Liver (tissue), 9 donors: ENCODE results near the gene SMOC2. TPM values are rescaled to one million over a fixed set of nuclear protein-coding genes. Genes with fewer than 3 reads are reported as not detected.

Experiments used
- DNase-seq: peaks from one replicate; pipeline ENCODE4 v3.0.0-alpha.2; 2017; ENCODE audit warnings: low spot score
- H3K27ac ChIP-seq, 2 donors: one replicate each; pipeline ENCODE4 v1.7.0; 2013; ENCODE audit warnings: inconsistent platforms in 2 of 2, low read length in 2 of 2, control low read depth in 1 of 2, low read depth in 1 of 2, mild to moderate bottlenecking in 1 of 2
- H3K27me3 ChIP-seq, 4 donors: one replicate each; pipeline versions ENCODE4 v1.6.1 to v1.7.0; 2013; ENCODE audit warnings: low read length in 3 of 4, inconsistent platforms in 1 of 4, mild to moderate bottlenecking in 1 of 4, moderate library complexity in 1 of 4; ENCODE audit not compliant: control insufficient read depth in 4 of 4, insufficient read depth in 4 of 4
- H3K36me3 ChIP-seq, 4 donors: one replicate each; pipeline versions ENCODE4 v1.6.1 to v1.7.0; 2013; ENCODE audit warnings: low read length in 3 of 4, mild to moderate bottlenecking in 3 of 4, low read depth in 1 of 4, moderate library complexity in 1 of 4; ENCODE audit not compliant: control insufficient read depth in 4 of 4, insufficient read depth in 3 of 4
- H3K4me1 ChIP-seq, 4 donors: one replicate each; pipeline versions ENCODE4 v1.6.1 to v1.7.0; 2013; ENCODE audit warnings: low read length in 3 of 4, mild to moderate bottlenecking in 3 of 4, moderate library complexity in 1 of 4; ENCODE audit not compliant: control insufficient read depth in 4 of 4, insufficient read depth in 4 of 4
- H3K4me3 ChIP-seq, 3 donors: one replicate each; pipeline versions ENCODE4 v1.6.1 to v1.7.0; 2013; ENCODE audit warnings: low read length in 3 of 3, control low read depth in 1 of 3, low read depth in 1 of 3, mild to moderate bottlenecking in 1 of 3
- H3K9ac ChIP-seq, 2 donors: one replicate each; pipeline ENCODE4 v1.7.0; 2013; ENCODE audit warnings: low read length in 2 of 2, mild to moderate bottlenecking in 2 of 2, moderate library complexity in 2 of 2, control low read depth in 1 of 2, low read depth in 1 of 2
- H3K9me3 ChIP-seq, 4 donors: one replicate each; pipeline versions ENCODE4 v1.6.1 to v1.7.0; 2013; ENCODE audit warnings: low read length in 3 of 4; ENCODE audit not compliant: control insufficient read depth in 4 of 4
- ATF3 ChIP-seq: IDR thresholded peaks from 2 replicates; pipeline ENCODE4 v1.6.1; 2016; ENCODE audit warnings: antibody characterized with exemption
- EGR1 ChIP-seq, 2 donors: IDR thresholded peaks; 2 replicates each; pipeline ENCODE4 v1.6.1; 2016 to 2018; ENCODE audit warnings: antibody characterized with exemption in 2 of 2, low read depth in 2 of 2
- FOXA1 ChIP-seq: IDR thresholded peaks from 2 replicates; pipeline ENCODE4 v1.6.1; 2016; ENCODE audit warnings: antibody characterized with exemption
- GABPA ChIP-seq, 2 donors: IDR thresholded peaks in 1 of 2; conservative IDR thresholded peaks in 1 of 2; 2 replicates each; pipeline ENCODE4 v1.6.1; 2016; ENCODE audit warnings: antibody characterized with exemption in 2 of 2, mild to moderate bottlenecking in 1 of 2, moderate library complexity in 1 of 2
- HNF4A ChIP-seq, 2 donors: conservative IDR thresholded peaks; 2 replicates each; pipeline ENCODE4 v1.6.1; 2016; ENCODE audit warnings: antibody characterized with exemption in 2 of 2, mild to moderate bottlenecking in 2 of 2
- HNF4G ChIP-seq: IDR thresholded peaks from 2 replicates; pipeline ENCODE4 v1.6.1; 2016; ENCODE audit warnings: antibody characterized with exemption
- NR2F2 ChIP-seq: IDR thresholded peaks from 2 replicates; pipeline ENCODE4 v1.6.1; 2016; ENCODE audit warnings: antibody characterized with exemption
- RAD21 ChIP-seq, 2 donors: IDR thresholded peaks; 2 replicates each; pipeline ENCODE4 v1.6.1; 2016; ENCODE audit warnings: antibody characterized with exemption in 2 of 2, mild to moderate bottlenecking in 2 of 2
- SP1 ChIP-seq: IDR thresholded peaks from 2 replicates; pipeline ENCODE4 v1.6.1; 2018; ENCODE audit warnings: antibody characterized with exemption, mild to moderate bottlenecking
- TAF1 ChIP-seq: conservative IDR thresholded peaks from 2 replicates; pipeline ENCODE4 v1.6.1; 2016; ENCODE audit warnings: antibody characterized with exemption, mild to moderate bottlenecking
- WGBS: extraction: QIAGEN DNeasy Blood & Tissue Kit; methylation state at CpG from one replicate; pipeline ENCODE4 v1.1.7; 2013; 5-methylcytosine and 5-hydroxymethylcytosine counted together
- polyA plus RNA-seq, 2 donors: library from polyadenylated mRNA; stranded (reverse) in 1 of 2; unstranded in 1 of 2; fragments of 200-250 nt in 1 of 2; fragments of >200 nt in 1 of 2; fragmentation: Nextera tagmentation in 1 of 2; extraction: Ambion mirVana in 1 of 2; gene quantifications; one replicate each; pipeline versions ENCODE4 v1.2.1 to v1.2.3, GENCODE V29; 2013 to 2015
- total RNA-seq, 2 donors: library from RNA; depleted of rRNA; stranded (reverse); fragments of >200 nt; gene quantifications; one replicate each; pipeline ENCODE4 v1.2.3, GENCODE V29; 2014
- TF ChIP-seq, protein P1 (sequence below): IDR thresholded peaks from 2 replicates; pipeline ENCODE4 v1.6.1; 2016; ENCODE audit warnings: antibody characterized with exemption
- TF ChIP-seq, protein P2 (sequence below): fragments of 150-350 bp; IDR thresholded peaks from 2 replicates; pipeline ENCODE4 v1.5.1; 2017; ENCODE audit warnings: improper control_type of control experiment, low read depth, low read length; ENCODE audit not compliant: missing input control
- TF ChIP-seq, protein P3 (sequence below): IDR thresholded peaks from 2 replicates; pipeline ENCODE4 v1.6.1; 2016; ENCODE audit warnings: antibody characterized with exemption, mild to moderate bottlenecking
- donor health status: healthy.
- donor health status: healthy.
- donor health status: healthy.
- donor health status: healthy.
- donor health status: healthy.

SMOC2 gene
- total and polyA plus RNA-seq, 4 donors, result 0.23 to 1.9 (median 1.1) TPM

DNA sequence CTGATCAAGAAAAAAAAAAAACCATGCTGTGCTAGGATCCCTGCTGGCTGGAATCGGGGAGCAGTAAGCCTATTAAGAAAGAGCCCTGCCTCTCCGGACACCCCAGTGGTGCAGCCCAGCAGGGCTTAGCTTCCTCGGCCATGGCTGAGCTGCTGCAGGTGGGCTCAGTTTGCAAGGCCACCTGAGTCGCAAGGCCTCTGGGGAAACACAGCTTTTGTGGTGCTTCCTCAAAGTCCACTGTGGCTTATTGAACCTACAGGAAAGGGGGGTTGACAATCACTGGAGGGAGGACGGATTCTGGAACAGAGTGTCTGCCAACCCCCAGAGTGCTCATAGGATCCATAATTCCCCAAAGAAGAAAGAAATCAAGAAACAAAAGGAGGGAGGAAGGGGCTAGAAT is 240.8 kb downstream of the SMOC2 start:
- no peak overlapping the region for H3K27ac ChIP-seq
- 80% methylated on average over 5 of the region's 5 CpGs for WGBS
- no peaks in the 10 kb centered on the region for H3K4me1 ChIP-seq
- no peaks in the 10 kb centered on the region for H3K36me3 ChIP-seq
- no peaks in the 10 kb centered on the region for H3K27me3 ChIP-seq
- peak; percentile 23 for DNase-seq
- no peak overlapping the region for H3K4me3 ChIP-seq
- no peaks in the 10 kb centered on the region for H3K9me3 ChIP-seq
- TF ChIP-seq TAF1, result no peak
- no peak for TF ChIP-seq HNF4A (conservative IDR thresholded peaks at IDR 0.05)
- TF ChIP-seq EGR1 (IDR thresholded peaks at IDR 0.05; ENCODE audit: low read depth in 2 of 2), result no peak
- TF ChIP-seq GABPA (IDR thresholded peaks at IDR 0.05 in 1 of 2, conservative IDR thresholded peaks at IDR 0.05 in 1 of 2), result no peak
- TF ChIP-seq, protein P1, sequence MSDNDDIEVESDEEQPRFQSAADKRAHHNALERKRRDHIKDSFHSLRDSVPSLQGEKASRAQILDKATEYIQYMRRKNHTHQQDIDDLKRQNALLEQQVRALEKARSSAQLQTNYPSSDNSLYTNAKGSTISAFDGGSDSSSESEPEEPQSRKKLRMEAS, result no peak
- H3K9ac ChIP-seq, result no peak overlapping the region

GRCh38 chr6:168683621-168684020 is 242.6 kb downstream of the SMOC2 start:
- no peak overlapping the region for H3K9ac ChIP-seq
- TF ChIP-seq NR2F2, result no peak
- TF ChIP-seq EGR1 (IDR thresholded peaks at IDR 0.05; ENCODE audit: low read depth in 2 of 2), result no peak
- TF ChIP-seq, protein P1, result no peak
- TF ChIP-seq, protein P2, sequence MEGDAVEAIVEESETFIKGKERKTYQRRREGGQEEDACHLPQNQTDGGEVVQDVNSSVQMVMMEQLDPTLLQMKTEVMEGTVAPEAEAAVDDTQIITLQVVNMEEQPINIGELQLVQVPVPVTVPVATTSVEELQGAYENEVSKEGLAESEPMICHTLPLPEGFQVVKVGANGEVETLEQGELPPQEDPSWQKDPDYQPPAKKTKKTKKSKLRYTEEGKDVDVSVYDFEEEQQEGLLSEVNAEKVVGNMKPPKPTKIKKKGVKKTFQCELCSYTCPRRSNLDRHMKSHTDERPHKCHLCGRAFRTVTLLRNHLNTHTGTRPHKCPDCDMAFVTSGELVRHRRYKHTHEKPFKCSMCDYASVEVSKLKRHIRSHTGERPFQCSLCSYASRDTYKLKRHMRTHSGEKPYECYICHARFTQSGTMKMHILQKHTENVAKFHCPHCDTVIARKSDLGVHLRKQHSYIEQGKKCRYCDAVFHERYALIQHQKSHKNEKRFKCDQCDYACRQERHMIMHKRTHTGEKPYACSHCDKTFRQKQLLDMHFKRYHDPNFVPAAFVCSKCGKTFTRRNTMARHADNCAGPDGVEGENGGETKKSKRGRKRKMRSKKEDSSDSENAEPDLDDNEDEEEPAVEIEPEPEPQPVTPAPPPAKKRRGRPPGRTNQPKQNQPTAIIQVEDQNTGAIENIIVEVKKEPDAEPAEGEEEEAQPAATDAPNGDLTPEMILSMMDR, result no peak
- no peak for TF ChIP-seq GABPA (IDR thresholded peaks at IDR 0.05 in 1 of 2, conservative IDR thresholded peaks at IDR 0.05 in 1 of 2)
- TF ChIP-seq HNF4G, result no peak
- TF ChIP-seq SP1, result no peak
- TF ChIP-seq RAD21 (IDR thresholded peaks at IDR 0.05), result no peak
- no peak for TF ChIP-seq FOXA1
- TF ChIP-seq, protein P3, sequence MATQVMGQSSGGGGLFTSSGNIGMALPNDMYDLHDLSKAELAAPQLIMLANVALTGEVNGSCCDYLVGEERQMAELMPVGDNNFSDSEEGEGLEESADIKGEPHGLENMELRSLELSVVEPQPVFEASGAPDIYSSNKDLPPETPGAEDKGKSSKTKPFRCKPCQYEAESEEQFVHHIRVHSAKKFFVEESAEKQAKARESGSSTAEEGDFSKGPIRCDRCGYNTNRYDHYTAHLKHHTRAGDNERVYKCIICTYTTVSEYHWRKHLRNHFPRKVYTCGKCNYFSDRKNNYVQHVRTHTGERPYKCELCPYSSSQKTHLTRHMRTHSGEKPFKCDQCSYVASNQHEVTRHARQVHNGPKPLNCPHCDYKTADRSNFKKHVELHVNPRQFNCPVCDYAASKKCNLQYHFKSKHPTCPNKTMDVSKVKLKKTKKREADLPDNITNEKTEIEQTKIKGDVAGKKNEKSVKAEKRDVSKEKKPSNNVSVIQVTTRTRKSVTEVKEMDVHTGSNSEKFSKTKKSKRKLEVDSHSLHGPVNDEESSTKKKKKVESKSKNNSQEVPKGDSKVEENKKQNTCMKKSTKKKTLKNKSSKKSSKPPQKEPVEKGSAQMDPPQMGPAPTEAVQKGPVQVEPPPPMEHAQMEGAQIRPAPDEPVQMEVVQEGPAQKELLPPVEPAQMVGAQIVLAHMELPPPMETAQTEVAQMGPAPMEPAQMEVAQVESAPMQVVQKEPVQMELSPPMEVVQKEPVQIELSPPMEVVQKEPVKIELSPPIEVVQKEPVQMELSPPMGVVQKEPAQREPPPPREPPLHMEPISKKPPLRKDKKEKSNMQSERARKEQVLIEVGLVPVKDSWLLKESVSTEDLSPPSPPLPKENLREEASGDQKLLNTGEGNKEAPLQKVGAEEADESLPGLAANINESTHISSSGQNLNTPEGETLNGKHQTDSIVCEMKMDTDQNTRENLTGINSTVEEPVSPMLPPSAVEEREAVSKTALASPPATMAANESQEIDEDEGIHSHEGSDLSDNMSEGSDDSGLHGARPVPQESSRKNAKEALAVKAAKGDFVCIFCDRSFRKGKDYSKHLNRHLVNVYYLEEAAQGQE, result no peak
- no peak for TF ChIP-seq ATF3
- WGBS, result 65% methylated on average over 11 of the region's 11 CpGs
- DNase-seq, result no peak
- no peak overlapping the region for H3K27ac ChIP-seq
- no peaks in the 10 kb centered on the region for H3K27me3 ChIP-seq
- no peaks in the 10 kb centered on the region for H3K36me3 ChIP-seq
- H3K4me3 ChIP-seq, result no peak overlapping the region
- no peaks in the 10 kb centered on the region for H3K9me3 ChIP-seq
- no peaks in the 10 kb centered on the region for H3K4me1 ChIP-seq
